Left lung (tissue), 10 donors: ENCODE results near the gene ARX. TPM values are rescaled to one million over a fixed set of nuclear protein-coding genes. Genes with fewer than 3 reads are reported as not detected.

Source experiments
- ATAC-seq: fragments of 200-7000 bp; cut with Tn5 transposase; one replicate; pipeline ENCODE4 v1.9.1; 2020; ENCODE audit warnings: moderate library complexity
- DNase-seq, 4 donors: peaks; one replicate each; pipeline ENCODE4 v3.0.0-alpha.2; 2013 to 2020
- H3K27ac ChIP-seq, 2 donors: fragments of 200-600 bp; sonication (generic) in 1 of 2; one replicate each; pipeline versions ENCODE4 v1.5.0 to v1.8.0; 2020 to 2021
- H3K27me3 ChIP-seq, 2 donors: fragments of 200-600 bp; sonication (generic) in 1 of 2; one replicate each; pipeline versions ENCODE4 v1.5.0 to v1.8.0; 2020 to 2021
- H3K36me3 ChIP-seq, 2 donors: fragments of 200-600 bp; sonication (generic) in 1 of 2; one replicate each; pipeline versions ENCODE4 v1.5.0 to v1.8.0; 2020 to 2021
- H3K4me1 ChIP-seq, 2 donors: fragments of 200-600 bp; one replicate each; pipeline ENCODE4 v1.8.0; 2021
- H3K4me3 ChIP-seq, 2 donors: fragments of 200-600 bp; sonication (generic) in 1 of 2; one replicate each; pipeline versions ENCODE4 v1.5.0 to v1.8.0; 2020 to 2021; ENCODE audit warnings: mild to moderate bottlenecking in 1 of 2
- H3K9me3 ChIP-seq, 2 donors: fragments of 200-600 bp; sonication (generic) in 1 of 2; one replicate each; pipeline versions ENCODE4 v1.5.0 to v1.8.0; 2020 to 2021
- CTCF ChIP-seq, 2 donors: fragments of 200-600 bp; sonication (generic) in 1 of 2; IDR thresholded peaks; one replicate each; pipeline versions ENCODE4 v1.5.0 to v1.8.0; 2021; ENCODE audit warnings: antibody characterized with exemption in 2 of 2
- intact Hi-C, 2 donors: fragments of 100-400 bp; cut with DNase I; formaldehyde crosslinking; loops; one replicate each; pipeline versions ENCODE4 v1.11.2 to v1.14.2; 2022
- polyA plus RNA-seq, 6 donors: library from polyadenylated mRNA; unstranded; fragments of 120-200 nt; gene quantifications; one replicate each; pipeline ENCODE4 v1.2.1, GENCODE V29; 2013; ENCODE audit not compliant: insufficient read length in 6 of 6
- total RNA-seq, 2 donors: library from RNA; stranded (reverse); fragmentation: NEBNext Ultra II Directional; extraction: Animal tissue kit (Norgen Biotek cat#: 25700); gene quantifications; one replicate each; pipeline ENCODE4 v1.2.1, GENCODE V29; 2021
- donor health status: DM: no; HTN: yes; CAD: no.
- donor health status: DM: no; HTN: no; CAD: no.

ARX gene
- total and polyA plus RNA-seq, 8 donors, result 0.07 to 0.41 (median 0.13) TPM; not detected in 1

GRCh38 chrX:25012793-25013631 is 2.8 kb downstream of the ARX start:
- intact Hi-C loops, result no loop called here
- no peak overlapping the region for H3K27ac ChIP-seq
- peaks cover 89 to 98% of the 10 kb centered on the region in 2 donors for H3K27me3 ChIP-seq
- no peak for DNase-seq
- TF ChIP-seq CTCF (IDR thresholded peaks at IDR 0.05), result no peak
- no peaks in the 10 kb centered on the region for H3K36me3 ChIP-seq
- H3K4me1 ChIP-seq, result peaks cover 2 to 14% of the 10 kb centered on the region in 2 donors
- ATAC-seq, result peak; percentile 32
- H3K4me3 ChIP-seq, result no peak overlapping the region
- H3K9me3 ChIP-seq, result no peaks in the 10 kb centered on the region

DNA sequence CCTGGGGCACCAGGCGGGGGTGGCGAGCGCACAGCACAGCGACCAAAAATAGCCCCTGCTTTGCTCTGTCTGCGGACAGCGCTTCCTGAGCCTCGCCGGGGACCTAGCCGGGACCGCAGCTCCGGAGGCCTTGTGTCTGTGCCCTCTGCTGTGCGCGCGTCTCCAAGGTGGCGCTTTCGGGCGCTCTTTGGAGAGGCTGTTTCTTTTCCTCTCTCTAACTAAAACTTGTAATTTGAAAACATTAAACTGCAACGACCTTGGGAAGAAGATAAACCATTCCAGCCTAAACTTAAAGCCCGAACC is 3.4 kb downstream of the ARX start:
- ATAC-seq (no peak), DNase-seq (no peak)
- H3K9me3 ChIP-seq, result no peaks in the 10 kb centered on the region
- H3K27me3 ChIP-seq, result peaks cover 89 to 98% of the 10 kb centered on the region in 2 donors
- H3K4me3 ChIP-seq, result no peak overlapping the region
- peaks cover 2 to 14% of the 10 kb centered on the region in 2 donors for H3K4me1 ChIP-seq
- H3K27ac ChIP-seq, result no peak overlapping the region
- H3K36me3 ChIP-seq, result no peaks in the 10 kb centered on the region
- TF ChIP-seq CTCF (IDR thresholded peaks at IDR 0.05), result no peak
- intact Hi-C loops, result no loop called here

- ATAC-seq, result no peak
Observed at GRCh38 chrX:25011589-25012432, 4.0 kb downstream of the ARX start.

GRCh38 chrX:25010784-25011588 is 4.8 kb downstream of the ARX start:
- ATAC-seq (no peak), DNase-seq (no peak)
- no peak for TF ChIP-seq CTCF (IDR thresholded peaks at IDR 0.05)
- peaks cover 90 to 98% of the 10 kb centered on the region in 2 donors for H3K27me3 ChIP-seq
- H3K4me3 ChIP-seq, result no peak overlapping the region
- H3K36me3 ChIP-seq, result no peaks in the 10 kb centered on the region
- intact Hi-C loops, result no loop called here
- peaks cover 2 to 14% of the 10 kb centered on the region in 2 donors for H3K4me1 ChIP-seq
- no peaks in the 10 kb centered on the region for H3K9me3 ChIP-seq
- no peak overlapping the region for H3K27ac ChIP-seq

More at GRCh38 chrX:25011589-25012432, 4.0 kb downstream of the ARX start:
- peaks cover 2 to 14% of the 10 kb centered on the region in 2 donors for H3K4me1 ChIP-seq
- no peak overlapping the region for H3K27ac ChIP-seq
- peaks cover 90 to 98% of the 10 kb centered on the region in 2 donors for H3K27me3 ChIP-seq
- no peaks in the 10 kb centered on the region for H3K9me3 ChIP-seq
- H3K36me3 ChIP-seq, result no peaks in the 10 kb centered on the region
- no peak for TF ChIP-seq CTCF (IDR thresholded peaks at IDR 0.05)
- DNase-seq, result no peak
- H3K4me3 ChIP-seq, result no peak overlapping the region
- intact Hi-C loops, result no loop called here
